Lower lobe of right lung (tissue), 2 donors: Measurements from ENCODE around the gene ATP8A1. TPM values are rescaled to one million over a fixed set of nuclear protein-coding genes. Genes with fewer than 3 reads are reported as not detected.
"Not testable (repeated sequence)": the region's sequence is repeated elsewhere in the genome, so short reads cannot be mapped to it uniquely, and the experiment has no call there.

Experiments used
- ATAC-seq, 2 donors: fragments of 200-7000 bp; cut with Tn5 transposase; one replicate each; pipeline ENCODE4 v1.9.1; 2020 to 2022; ENCODE audit warnings: mild to moderate bottlenecking in 2 of 2, moderate library complexity in 2 of 2
- DNase-seq: peaks from one replicate; pipeline ENCODE4 v3.0.0-alpha.2; 2020
- H3K27ac ChIP-seq: fragments of 200-600 bp; one replicate; pipeline ENCODE4 v1.8.0; 2022
- H3K27me3 ChIP-seq: fragments of 200-600 bp; one replicate; pipeline ENCODE4 v1.8.0; 2022; ENCODE audit warnings: low read depth
- H3K36me3 ChIP-seq: fragments of 200-600 bp; one replicate; pipeline ENCODE4 v1.8.0; 2022; ENCODE audit warnings: mild to moderate bottlenecking
- H3K4me1 ChIP-seq: fragments of 200-600 bp; one replicate; pipeline ENCODE4 v1.8.0; 2022
- H3K4me3 ChIP-seq: fragments of 200-600 bp; one replicate; pipeline ENCODE4 v1.8.0; 2022; ENCODE audit warnings: mild to moderate bottlenecking
- H3K9me3 ChIP-seq: fragments of 200-600 bp; one replicate; pipeline ENCODE4 v1.8.0; 2022
- intact Hi-C: fragments of 100-400 bp; cut with DNase I; formaldehyde crosslinking; loops from one replicate; pipeline ENCODE4 v1.11.0; 2022
- total RNA-seq: library from RNA; stranded (reverse); fragmentation: NEBNext Ultra II Directional; extraction: Animal tissue kit (Norgen Biotek cat#: 25700); gene quantifications from one replicate; pipeline ENCODE4 v1.2.1, GENCODE V29; 2021
- TF ChIP-seq, protein P1 (sequence below): fragments of 200-600 bp; IDR thresholded peaks from one replicate; pipeline ENCODE4 v1.8.0; 2022; ENCODE audit warnings: antibody characterized with exemption, mild to moderate bottlenecking
- donor health status: DM: no; HTN: yes; CAD: no; lungs with severe emphysema.

The ATP8A1 gene
- total RNA-seq, 1 donor from 2014 or later = 84.7 TPM

DNA sequence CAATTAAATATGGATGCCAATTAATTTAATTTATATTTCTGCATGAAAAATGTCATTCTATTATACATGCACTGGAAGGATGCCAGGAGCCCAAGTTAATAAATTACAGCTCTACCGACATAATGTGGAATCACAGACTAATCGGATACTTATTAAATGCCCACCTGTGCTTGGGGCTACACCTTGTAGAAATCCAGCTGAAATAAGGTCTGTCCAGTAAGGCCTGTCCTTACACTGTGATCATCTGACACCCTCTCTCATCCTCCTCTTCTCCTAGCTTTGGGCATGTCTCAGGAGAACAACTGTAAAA lies 265.6 kb downstream of the ATP8A1 start:
- Histone ChIP-seq H3K27me3 (peaks cover 11% of the 10 kb centered on the region), H3K36me3 (no peaks in the 10 kb centered on the region), H3K9me3 (no peaks in the 10 kb centered on the region), H3K27ac (no peak overlapping the region), H3K4me1 (peaks cover under 1% of the 10 kb centered on the region), H3K4me3 (no peak overlapping the region)
- DNase-seq = no peak
- intact Hi-C loops = no loop called here
- no peak for ATAC-seq
- TF ChIP-seq, protein P1, sequence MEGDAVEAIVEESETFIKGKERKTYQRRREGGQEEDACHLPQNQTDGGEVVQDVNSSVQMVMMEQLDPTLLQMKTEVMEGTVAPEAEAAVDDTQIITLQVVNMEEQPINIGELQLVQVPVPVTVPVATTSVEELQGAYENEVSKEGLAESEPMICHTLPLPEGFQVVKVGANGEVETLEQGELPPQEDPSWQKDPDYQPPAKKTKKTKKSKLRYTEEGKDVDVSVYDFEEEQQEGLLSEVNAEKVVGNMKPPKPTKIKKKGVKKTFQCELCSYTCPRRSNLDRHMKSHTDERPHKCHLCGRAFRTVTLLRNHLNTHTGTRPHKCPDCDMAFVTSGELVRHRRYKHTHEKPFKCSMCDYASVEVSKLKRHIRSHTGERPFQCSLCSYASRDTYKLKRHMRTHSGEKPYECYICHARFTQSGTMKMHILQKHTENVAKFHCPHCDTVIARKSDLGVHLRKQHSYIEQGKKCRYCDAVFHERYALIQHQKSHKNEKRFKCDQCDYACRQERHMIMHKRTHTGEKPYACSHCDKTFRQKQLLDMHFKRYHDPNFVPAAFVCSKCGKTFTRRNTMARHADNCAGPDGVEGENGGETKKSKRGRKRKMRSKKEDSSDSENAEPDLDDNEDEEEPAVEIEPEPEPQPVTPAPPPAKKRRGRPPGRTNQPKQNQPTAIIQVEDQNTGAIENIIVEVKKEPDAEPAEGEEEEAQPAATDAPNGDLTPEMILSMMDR = no peak

DNA sequence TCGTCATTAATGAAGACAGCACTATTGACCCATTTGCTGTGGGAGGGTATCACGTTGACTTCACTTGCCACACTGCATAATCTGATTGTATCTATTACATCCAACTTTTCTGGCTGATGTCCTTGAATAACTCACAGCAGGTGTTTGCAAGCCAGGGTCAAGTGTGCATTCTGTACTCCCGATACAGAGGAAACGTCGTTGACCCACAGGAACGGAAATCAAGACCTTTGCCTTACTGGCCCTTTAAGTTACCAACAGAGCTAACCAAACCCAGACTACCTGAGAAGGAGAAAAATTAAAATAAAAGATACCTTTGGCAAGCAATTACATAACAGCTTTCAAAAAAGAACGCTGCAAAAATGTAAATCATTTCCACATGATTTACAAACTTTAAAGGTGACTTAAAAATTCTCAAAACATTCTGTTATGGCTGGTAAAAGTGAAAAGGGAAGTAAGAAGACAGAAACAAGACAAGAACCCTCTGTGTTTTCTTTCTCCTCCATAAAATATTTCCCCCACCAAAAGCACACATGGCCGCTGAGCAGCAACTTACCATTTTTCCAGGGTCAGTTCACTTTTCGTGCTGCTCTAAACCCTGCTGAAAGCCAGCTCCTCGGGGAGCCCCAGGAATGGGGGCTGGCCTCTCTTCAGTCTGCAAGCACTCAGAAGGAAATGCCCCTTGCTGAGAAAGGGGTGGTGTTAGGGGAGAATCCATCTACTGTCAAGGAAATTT lies 266.1 kb downstream of the ATP8A1 start:
- Histone ChIP-seq H3K9me3 (no peaks in the 10 kb centered on the region), H3K27me3 (peaks cover 6% of the 10 kb centered on the region), H3K4me1 (no peaks in the 10 kb centered on the region), H3K36me3 (no peaks in the 10 kb centered on the region), H3K27ac (no peak overlapping the region), H3K4me3 (no peak overlapping the region)
- DNase-seq (no peak), ATAC-seq (no peak)
- TF ChIP-seq, protein P1 = no peak
- intact Hi-C loops = no loop called here

DNA sequence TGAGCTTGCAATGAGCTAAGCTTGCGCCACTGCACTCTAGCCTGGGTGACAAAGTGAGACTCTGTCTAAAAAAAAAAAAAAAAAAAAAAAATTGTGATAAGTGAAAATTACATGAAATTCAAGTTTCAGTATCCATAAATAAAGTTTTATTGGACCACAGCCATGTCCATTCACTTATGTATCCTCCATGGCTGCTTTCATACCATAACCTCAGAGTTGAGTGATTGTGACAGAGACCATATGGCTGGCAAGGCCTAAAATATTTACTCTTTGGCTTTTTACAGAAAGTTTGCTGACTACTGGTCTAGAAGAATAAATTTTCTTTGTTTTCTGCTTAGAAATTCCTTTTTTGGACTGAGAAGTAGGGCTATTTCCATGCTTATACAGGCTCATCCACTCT lies 271.4 kb downstream of the ATP8A1 start:
- Histone ChIP-seq H3K36me3 (no peaks in the 10 kb centered on the region), H3K9me3 (no peaks in the 10 kb centered on the region), H3K27me3 (no peaks in the 10 kb centered on the region), H3K4me1 (no peaks in the 10 kb centered on the region), H3K4me3 (no peak overlapping the region), H3K27ac (no peak overlapping the region)
- DNase-seq = no peak
- TF ChIP-seq, protein P1 = no peak
- intact Hi-C loops = no loop called here
- ATAC-seq = no peak

DNA sequence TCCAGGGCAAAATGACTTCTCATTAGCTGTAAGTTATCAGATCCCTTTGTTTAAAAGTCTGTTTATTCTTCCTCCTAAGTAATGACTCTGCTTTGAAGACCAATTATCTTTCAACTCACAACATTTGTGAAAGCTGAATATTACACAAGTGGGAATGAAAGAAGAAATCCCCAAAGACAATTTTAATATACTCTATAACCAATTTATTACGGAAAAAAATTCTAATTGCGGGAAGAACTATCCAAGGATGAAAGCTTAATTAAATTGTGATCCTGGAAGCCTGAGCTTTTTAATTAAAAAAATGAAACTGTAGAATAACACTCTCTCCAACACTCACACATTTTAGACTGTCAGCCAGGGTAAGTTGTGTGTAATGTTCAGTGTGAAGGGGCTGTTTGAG lies 275.2 kb downstream of the ATP8A1 start:
- TF ChIP-seq, protein P1 = no peak
- Histone ChIP-seq H3K27ac (no peak overlapping the region), H3K9me3 (no peaks in the 10 kb centered on the region), H3K4me3 (no peak overlapping the region), H3K27me3 (no peaks in the 10 kb centered on the region), H3K36me3 (no peaks in the 10 kb centered on the region), H3K4me1 (no peaks in the 10 kb centered on the region)
- ATAC-seq (no peak), DNase-seq (no peak)
- intact Hi-C loops = no loop called here

DNA sequence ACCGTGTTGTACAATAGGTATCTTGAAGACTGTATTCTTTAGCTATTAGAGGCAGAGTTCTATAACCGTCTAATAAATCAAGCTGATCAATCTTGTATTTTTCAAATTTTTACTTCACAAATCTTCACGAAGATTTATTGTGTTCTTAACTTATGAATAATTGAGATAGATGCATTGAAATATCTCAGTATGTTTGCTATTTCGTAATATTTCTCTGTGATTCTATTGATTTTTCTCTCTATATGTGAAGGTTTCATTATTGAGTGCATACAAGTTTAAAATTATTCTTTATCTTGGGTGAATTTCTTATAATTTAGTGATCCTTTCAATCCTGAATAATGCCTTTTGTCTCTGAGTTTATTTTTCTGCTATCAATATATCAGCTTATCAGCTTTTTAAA lies 279.4 kb downstream of the ATP8A1 start:
- H3K36me3 ChIP-seq = no peaks in the 10 kb centered on the region
- no peaks in the 10 kb centered on the region for H3K27me3 ChIP-seq
- intact Hi-C loops = no loop called here
- DNase-seq (no peak), ATAC-seq (no peak)
- H3K9me3 ChIP-seq = no peaks in the 10 kb centered on the region
- H3K4me3 ChIP-seq = no peak overlapping the region
- no peaks in the 10 kb centered on the region for H3K4me1 ChIP-seq
- TF ChIP-seq, protein P1 = no peak
- H3K27ac ChIP-seq = no peak overlapping the region

DNA sequence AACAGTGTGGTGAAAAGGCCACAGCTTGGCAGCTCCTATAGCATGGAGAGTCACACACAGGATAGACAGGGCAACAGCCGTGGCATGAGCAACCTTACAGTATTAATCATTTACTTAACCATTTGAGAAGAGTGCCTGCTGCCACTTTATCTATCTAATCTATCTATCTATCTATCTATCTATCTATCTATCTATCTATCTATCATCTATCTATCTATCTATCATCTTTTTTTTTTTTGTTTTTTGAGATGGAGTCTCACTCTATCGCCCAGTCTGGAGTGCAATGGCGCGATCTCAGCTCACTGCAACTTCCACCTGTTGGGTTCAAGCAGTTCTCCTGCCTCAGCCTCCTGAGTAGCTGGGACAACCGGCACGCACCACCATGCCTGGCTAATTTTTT lies 284.6 kb downstream of the ATP8A1 start:
- ATAC-seq = not testable (repeated sequence)

More for the DNA sequence above, 284.6 kb downstream of the ATP8A1 start:
- H3K4me1 ChIP-seq, H3K27me3 ChIP-seq, DNase-seq, H3K36me3 ChIP-seq, intact Hi-C loops, H3K9me3 ChIP-seq, H3K27ac ChIP-seq, H3K4me3 ChIP-seq: not testable (repeated sequence)
